Astrocyte (in vitro differentiated cells and primary cell): ENCODE measurements around the gene ADIG. TPM values are rescaled to one million over a fixed set of nuclear protein-coding genes. Genes with fewer than 3 reads are reported as not detected.

Experiments
- DNase-seq: peaks from one replicate; pipeline ENCODE4 v3.0.0-alpha.2; 2010; ENCODE audit warnings: low read depth
- FAIRE-seq: peaks from 2 replicates; lab custom pipeline; 2011; peaks lifted over from hg19 to GRCh38; lab: Jason Lieb, UNC
- H2AFZ ChIP-seq: 2 replicates; pipeline ENCODE4 v1.6.0; 2012; ENCODE audit warnings: low read depth, low read length, inconsistent platforms
- H3K27ac ChIP-seq: 2 replicates; pipeline ENCODE4 v1.5.1; 2011; ENCODE audit warnings: low read depth, low read length, inconsistent platforms
- H3K27me3 ChIP-seq: 2 replicates; pipeline ENCODE4 v1.6.0; 2011; ENCODE audit warnings: low read length, inconsistent platforms; ENCODE audit not compliant: insufficient read depth
- H3K36me3 ChIP-seq: 2 replicates; pipeline ENCODE4 v1.5.1; 2011; ENCODE audit warnings: low read length, inconsistent platforms; ENCODE audit not compliant: insufficient read depth
- H3K4me1 ChIP-seq: 2 replicates; pipeline ENCODE4 v1.5.1; 2011; ENCODE audit warnings: low read length, inconsistent platforms; ENCODE audit not compliant: insufficient read depth
- H3K4me2 ChIP-seq: 2 replicates; pipeline ENCODE4 v1.6.0; 2012; ENCODE audit warnings: low read length, inconsistent platforms
- H3K4me3 ChIP-seq: 2 replicates; pipeline ENCODE4 v1.5.1; 2011; ENCODE audit warnings: low read depth, mild to moderate bottlenecking, low read length, inconsistent platforms; ENCODE audit not compliant: insufficient read depth
- H3K79me2 ChIP-seq: 2 replicates; pipeline ENCODE4 v1.6.0; 2012; ENCODE audit warnings: mild to moderate bottlenecking, low read length, inconsistent platforms; ENCODE audit not compliant: insufficient read depth
- H3K9ac ChIP-seq: 2 replicates; pipeline ENCODE4 v1.6.0; 2012; ENCODE audit warnings: mild to moderate bottlenecking, low read length, inconsistent platforms
- H3K9me3 ChIP-seq: 2 replicates; pipeline ENCODE4 v1.5.1; 2012; ENCODE audit warnings: low read depth, mild to moderate bottlenecking, low read length, inconsistent platforms; ENCODE audit not compliant: insufficient read depth
- H4K20me1 ChIP-seq: 2 replicates; pipeline ENCODE4 v1.6.0; 2012; ENCODE audit warnings: low read length, inconsistent platforms; ENCODE audit not compliant: insufficient read depth
- H3K27ac Mint-ChIP-seq: one replicate; pipeline ENCODE4 v1.8.0; 2021; ENCODE audit warnings: mild to moderate bottlenecking, mixed read lengths; ENCODE audit not compliant: unreplicated experiment
- H3K27me3 Mint-ChIP-seq: one replicate; pipeline ENCODE4 v1.8.0; 2021; ENCODE audit warnings: low read depth, mixed read lengths; ENCODE audit not compliant: unreplicated experiment
- H3K36me3 Mint-ChIP-seq: one replicate; pipeline ENCODE4 v1.8.0; 2021; ENCODE audit warnings: low read depth, mixed read lengths; ENCODE audit not compliant: unreplicated experiment
- H3K4me1 Mint-ChIP-seq: one replicate; pipeline ENCODE4 v1.8.0; 2021; ENCODE audit warnings: low read depth, mixed read lengths; ENCODE audit not compliant: unreplicated experiment
- H3K4me3 Mint-ChIP-seq: one replicate; pipeline ENCODE4 v1.8.0; 2021; ENCODE audit warnings: mild to moderate bottlenecking, moderate library complexity, mixed read lengths; ENCODE audit not compliant: unreplicated experiment
- H3K9me3 Mint-ChIP-seq: one replicate; pipeline ENCODE4 v1.8.0; 2021; ENCODE audit warnings: mild to moderate bottlenecking, mixed read lengths; ENCODE audit not compliant: unreplicated experiment
- EZH2 ChIP-seq: IDR thresholded peaks from 2 replicates; pipeline ENCODE4 v1.6.1; 2012; ENCODE audit warnings: mild to moderate bottlenecking, low read length, inconsistent platforms; ENCODE audit not compliant: insufficient read depth
- total RNA-seq: library from RNA; stranded (reverse); gene quantifications from 2 replicates; pipeline ENCODE4 v1.2.1, GENCODE V29; 2021
- TF ChIP-seq, protein P1 (sequence below): IDR thresholded peaks from 2 replicates; pipeline ENCODE4 v1.5.1; 2011; ENCODE audit warnings: low read depth, mild to moderate bottlenecking, inconsistent platforms, low read length, moderate library complexity; ENCODE audit not compliant: insufficient read depth

The ADIG gene
- total RNA-seq, 1 donor from 2014 or later, result not detected

DNA sequence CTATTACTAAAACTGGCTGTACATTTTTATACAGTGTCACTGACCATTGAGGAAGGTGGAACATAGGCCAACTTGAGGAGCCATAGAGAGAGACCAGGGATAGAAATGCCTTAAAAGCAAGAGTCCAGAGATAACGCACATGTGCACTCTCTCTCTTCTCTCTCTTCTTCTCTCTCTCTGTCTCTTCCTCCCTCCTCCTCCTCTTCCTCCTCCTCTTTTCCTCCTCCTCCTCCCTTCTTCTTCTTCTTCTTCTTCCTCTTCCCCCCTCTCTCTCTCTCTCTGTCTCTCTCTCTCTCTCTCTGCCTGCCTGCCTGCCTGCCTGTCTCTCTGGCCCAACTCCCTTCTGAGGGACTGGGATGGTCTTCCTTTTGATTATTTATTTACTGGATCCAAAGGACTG lies 16.3 kb upstream of the ADIG start:
- peaks cover 12% of the 10 kb centered on the region for H3K36me3 Mint-ChIP-seq
- no peaks in the 10 kb centered on the region for H3K4me1 ChIP-seq
- H4K20me1 ChIP-seq, result peaks cover 7% of the 10 kb centered on the region
- H3K27me3 Mint-ChIP-seq, result no peaks in the 10 kb centered on the region
- no peaks in the 10 kb centered on the region for H3K9me3 Mint-ChIP-seq
- H3K4me2 ChIP-seq, result no peak overlapping the region
- TF ChIP-seq, protein P1, sequence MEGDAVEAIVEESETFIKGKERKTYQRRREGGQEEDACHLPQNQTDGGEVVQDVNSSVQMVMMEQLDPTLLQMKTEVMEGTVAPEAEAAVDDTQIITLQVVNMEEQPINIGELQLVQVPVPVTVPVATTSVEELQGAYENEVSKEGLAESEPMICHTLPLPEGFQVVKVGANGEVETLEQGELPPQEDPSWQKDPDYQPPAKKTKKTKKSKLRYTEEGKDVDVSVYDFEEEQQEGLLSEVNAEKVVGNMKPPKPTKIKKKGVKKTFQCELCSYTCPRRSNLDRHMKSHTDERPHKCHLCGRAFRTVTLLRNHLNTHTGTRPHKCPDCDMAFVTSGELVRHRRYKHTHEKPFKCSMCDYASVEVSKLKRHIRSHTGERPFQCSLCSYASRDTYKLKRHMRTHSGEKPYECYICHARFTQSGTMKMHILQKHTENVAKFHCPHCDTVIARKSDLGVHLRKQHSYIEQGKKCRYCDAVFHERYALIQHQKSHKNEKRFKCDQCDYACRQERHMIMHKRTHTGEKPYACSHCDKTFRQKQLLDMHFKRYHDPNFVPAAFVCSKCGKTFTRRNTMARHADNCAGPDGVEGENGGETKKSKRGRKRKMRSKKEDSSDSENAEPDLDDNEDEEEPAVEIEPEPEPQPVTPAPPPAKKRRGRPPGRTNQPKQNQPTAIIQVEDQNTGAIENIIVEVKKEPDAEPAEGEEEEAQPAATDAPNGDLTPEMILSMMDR, result no peak
- TF ChIP-seq EZH2, result no peak
- H2AFZ ChIP-seq, result no peak overlapping the region
- H3K27ac Mint-ChIP-seq, result no peak overlapping the region
- no peaks in the 10 kb centered on the region for H3K27me3 ChIP-seq
- H3K4me3 ChIP-seq, result no peak overlapping the region
- FAIRE-seq (no peak), DNase-seq (no peak)
- no peak overlapping the region for H3K4me3 Mint-ChIP-seq
- no peak overlapping the region for H3K27ac ChIP-seq
- no peaks in the 10 kb centered on the region for H3K4me1 Mint-ChIP-seq
- H3K9me3 ChIP-seq, result no peaks in the 10 kb centered on the region
- H3K79me2 ChIP-seq, result no peaks in the 10 kb centered on the region
- peaks cover 20% of the 10 kb centered on the region for H3K36me3 ChIP-seq
- no peak overlapping the region for H3K9ac ChIP-seq

DNA sequence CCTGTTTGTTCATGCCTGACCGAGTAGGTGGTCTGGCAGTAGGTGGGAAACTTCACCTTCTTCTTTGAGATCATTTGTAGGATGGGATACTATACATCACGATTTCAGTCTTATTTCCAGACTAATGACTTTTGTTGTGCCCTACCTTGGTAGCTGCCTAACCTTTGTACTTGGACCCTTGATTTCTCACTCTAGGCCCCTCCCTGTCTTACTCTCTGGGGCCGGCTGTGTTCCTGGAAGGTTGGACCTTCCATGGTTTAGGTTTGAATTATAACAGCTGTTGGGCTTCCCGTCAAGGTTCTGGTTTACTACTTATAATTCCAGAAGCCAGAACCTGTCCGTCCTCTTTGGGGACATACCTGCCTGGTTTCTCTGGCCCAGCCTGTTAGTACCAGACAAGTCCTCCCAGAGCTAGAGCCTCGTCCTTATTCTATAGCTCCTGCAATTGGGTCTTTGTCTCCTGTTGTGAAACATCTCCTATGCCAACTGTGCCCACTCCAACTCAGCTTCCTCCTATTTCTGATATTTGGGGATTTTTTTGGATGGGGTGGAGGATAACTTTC lies 14.9 kb upstream of the ADIG start:
- H3K9me3 Mint-ChIP-seq, result no peaks in the 10 kb centered on the region

More for the DNA sequence above, 14.9 kb upstream of the ADIG start:
- no peak for FAIRE-seq
- DNase-seq, result no peak
- peaks cover 7% of the 10 kb centered on the region for H4K20me1 ChIP-seq
- no peaks in the 10 kb centered on the region for H3K79me2 ChIP-seq
- no peak overlapping the region for H3K27ac Mint-ChIP-seq
- H3K9me3 ChIP-seq, result no peaks in the 10 kb centered on the region
- H3K27me3 Mint-ChIP-seq, result no peaks in the 10 kb centered on the region
- no peaks in the 10 kb centered on the region for H3K4me1 Mint-ChIP-seq
- no peak overlapping the region for H3K27ac ChIP-seq
- H3K36me3 ChIP-seq, result peaks cover 27% of the 10 kb centered on the region
- no peaks in the 10 kb centered on the region for H3K27me3 ChIP-seq
- TF ChIP-seq, protein P1, result no peak
- no peak for TF ChIP-seq EZH2
- no peak overlapping the region for H2AFZ ChIP-seq
- peaks cover 8% of the 10 kb centered on the region for H3K36me3 Mint-ChIP-seq
- H3K4me1 ChIP-seq, result no peaks in the 10 kb centered on the region
- no peak overlapping the region for H3K4me3 ChIP-seq
- no peak overlapping the region for H3K4me3 Mint-ChIP-seq
- H3K9ac ChIP-seq, result no peak overlapping the region
- no peak overlapping the region for H3K4me2 ChIP-seq
